Ascending aorta (tissue), 2 donors: ENCODE measurements around the gene ZNF277. TPM values are rescaled to one million over a fixed set of nuclear protein-coding genes. Genes with fewer than 3 reads are reported as not detected.

Experiments
- DNase-seq, 2 donors: peaks; one replicate each; pipeline ENCODE4 v3.0.0-alpha.2; 2019; ENCODE audit warnings: low spot score in 2 of 2
- H3K27ac ChIP-seq, 2 donors: fragments of 200-600 bp; sonication (generic); one replicate each; pipeline ENCODE4 v1.5.1; 2016 to 2017; ENCODE audit warnings: mild to moderate bottlenecking in 1 of 2
- H3K27me3 ChIP-seq: fragments of 200-600 bp; sonication (generic); one replicate; pipeline ENCODE4 v1.5.1; 2017
- H3K36me3 ChIP-seq, 2 donors: fragments of 200-600 bp; sonication (generic); one replicate each; pipeline ENCODE4 v1.5.1; 2016
- H3K4me1 ChIP-seq, 2 donors: fragments of 200-600 bp; sonication (generic); one replicate each; pipeline ENCODE4 v1.5.1; 2016 to 2017; ENCODE audit warnings: mild to moderate bottlenecking in 1 of 2
- H3K4me3 ChIP-seq, 2 donors: fragments of 200-600 bp; sonication (generic); one replicate each; pipeline ENCODE4 v1.5.1; 2016 to 2017; ENCODE audit warnings: mild to moderate bottlenecking in 1 of 2
- H3K9me3 ChIP-seq, 2 donors: fragments of 200-600 bp; sonication (generic); one replicate each; pipeline ENCODE4 v1.5.1; 2016
- CTCF ChIP-seq, 3 experiments: fragments of 200-600 bp in 2 of 3; fragments of 450-650 bp in 1 of 3; sonication (generic) in 2 of 3; IDR thresholded peaks; one replicate each; pipeline ENCODE4 v1.5.1; 2016 to 2019; ENCODE audit warnings: antibody characterized with exemption in 3 of 3, mild to moderate bottlenecking in 1 of 3, moderate library complexity in 1 of 3
- intact Hi-C: fragments of 100-400 bp; cut with DNase I; formaldehyde crosslinking; loops from one replicate; pipeline ENCODE4 v1.15.1; 2023
- total RNA-seq: library from RNA; depleted of rRNA; stranded (reverse); fragments of >200 nt; gene quantifications from one replicate; pipeline ENCODE4 v1.1.0, GENCODE V29; 2016

The ZNF277 gene
- total RNA-seq, 1 donor from 2014 or later = 0.43 TPM

DNA sequence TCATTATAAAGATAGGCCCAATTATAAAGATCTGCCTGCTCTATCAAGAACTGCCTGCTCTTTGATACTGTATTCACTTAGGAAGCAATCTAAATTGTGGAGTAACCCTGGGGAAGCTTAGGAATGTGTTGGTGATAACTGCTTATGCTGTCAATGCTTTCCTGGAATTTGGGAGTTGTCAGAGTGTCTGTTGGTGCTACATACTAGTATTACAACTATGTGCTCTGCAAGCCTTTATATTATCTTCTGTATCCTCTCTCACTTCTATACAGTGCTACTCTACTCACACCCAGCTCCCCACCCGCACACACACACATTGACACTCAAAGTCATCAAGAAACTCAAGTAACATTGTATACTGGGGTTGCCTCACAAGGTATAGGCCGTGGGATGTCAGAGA lies 6.1 kb downstream of the ZNF277 start:
- Histone ChIP-seq H3K27me3 (no peaks in the 10 kb centered on the region), H3K36me3 (no peaks in the 10 kb centered on the region), H3K4me1 (no peaks in the 10 kb centered on the region), H3K27ac (no peak overlapping the region), H3K4me3 (no peak overlapping the region), H3K9me3 (no peaks in the 10 kb centered on the region)
- intact Hi-C loops = no loop called here
- no peak for DNase-seq
- TF ChIP-seq CTCF (IDR thresholded peaks at IDR 0.05) = no peak

- Histone ChIP-seq H3K27ac (no peak overlapping the region), H3K4me3 (no peak overlapping the region), H3K36me3 (no peaks in the 10 kb centered on the region), H3K27me3 (no peaks in the 10 kb centered on the region), H3K9me3 (no peaks in the 10 kb centered on the region), H3K4me1 (no peaks in the 10 kb centered on the region)
- intact Hi-C loops = no loop called here
- no peak for TF ChIP-seq CTCF (IDR thresholded peaks at IDR 0.05)
- no peak for DNase-seq
These were observed 7.2 kb downstream of the ZNF277 start for GRCh38 chr7:112213735-112214134.

GRCh38 chr7:112214268-112214667 lies 7.8 kb downstream of the ZNF277 start:
- Histone ChIP-seq H3K36me3 (no peaks in the 10 kb centered on the region), H3K4me1 (no peaks in the 10 kb centered on the region), H3K27me3 (no peaks in the 10 kb centered on the region), H3K9me3 (no peaks in the 10 kb centered on the region), H3K27ac (no peak overlapping the region), H3K4me3 (no peak overlapping the region)
- intact Hi-C loops = no loop called here
- TF ChIP-seq CTCF (IDR thresholded peaks at IDR 0.05) = no peak
- no peak for DNase-seq

GRCh38 chr7:112214883-112215282 lies 8.4 kb downstream of the ZNF277 start:
- no peak for TF ChIP-seq CTCF (IDR thresholded peaks at IDR 0.05)
- Histone ChIP-seq H3K9me3 (no peaks in the 10 kb centered on the region), H3K27me3 (no peaks in the 10 kb centered on the region), H3K36me3 (no peaks in the 10 kb centered on the region), H3K27ac (no peak overlapping the region), H3K4me3 (no peak overlapping the region), H3K4me1 (no peaks in the 10 kb centered on the region)
- intact Hi-C loops = no loop called here
- DNase-seq = no peak

- TF ChIP-seq CTCF (IDR thresholded peaks at IDR 0.05) = no peak
- no peaks in the 10 kb centered on the region for H3K9me3 ChIP-seq
- no peak for DNase-seq
- no peak overlapping the region for H3K4me3 ChIP-seq
- H3K4me1 ChIP-seq = no peaks in the 10 kb centered on the region
- H3K27ac ChIP-seq = no peak overlapping the region
- intact Hi-C loops = no loop called here
- H3K36me3 ChIP-seq = no peaks in the 10 kb centered on the region
- no peaks in the 10 kb centered on the region for H3K27me3 ChIP-seq
These were observed 9.3 kb downstream of the ZNF277 start for GRCh38 chr7:112215787-112216186.

DNA sequence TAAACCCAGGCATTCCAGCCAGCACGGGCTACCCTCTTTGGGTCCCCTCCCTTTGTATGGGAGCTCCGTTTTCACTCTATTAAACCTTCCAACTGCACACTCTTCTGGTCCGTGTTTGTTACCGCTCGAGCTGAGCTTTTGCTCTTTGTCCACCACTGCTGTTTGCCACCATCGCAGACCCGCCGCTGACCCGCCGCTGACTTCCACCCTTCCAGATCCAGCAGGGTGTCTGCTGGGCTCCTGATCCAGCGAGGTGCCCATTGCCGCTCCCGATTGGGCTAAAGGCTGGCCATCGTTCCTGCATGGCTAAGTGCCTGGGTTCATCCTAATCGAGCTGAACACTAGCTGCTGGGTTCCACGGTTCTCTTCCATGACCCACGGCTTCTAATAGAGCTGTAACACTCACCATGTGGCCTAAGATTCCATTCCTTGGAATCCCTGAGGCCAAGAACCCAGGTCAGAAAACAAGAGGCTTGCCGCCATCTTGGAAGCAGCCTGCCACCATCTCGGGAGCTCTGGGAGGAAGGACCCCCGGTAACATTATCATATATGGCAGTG lies 14.5 kb downstream of the ZNF277 start:
- no peak for TF ChIP-seq CTCF (IDR thresholded peaks at IDR 0.05)

More for the DNA sequence above, 14.5 kb downstream of the ZNF277 start:
- Histone ChIP-seq H3K9me3 (no peaks in the 10 kb centered on the region), H3K4me3 (no peak overlapping the region), H3K27me3 (no peaks in the 10 kb centered on the region), H3K27ac (no peak overlapping the region), H3K36me3 (no peaks in the 10 kb centered on the region), H3K4me1 (no peaks in the 10 kb centered on the region)
- intact Hi-C loops = no loop called here
- no peak for DNase-seq
